Anterior cingulate cortex (tissue), 58 donors: ENCODE results near the gene MICAL3.

Source experiments
- DNase-seq, 58 donors: peaks; one replicate each; lab custom pipeline; 2025; lab: John Stamatoyannopoulos, UW

MICAL3 gene

GRCh38 chr22:17960011-17960410 lies 64.3 kb downstream of the MICAL3 start:
- no peak for DNase-seq

- DNase-seq = no peak
These were observed 66.2 kb downstream of the MICAL3 start for GRCh38 chr22:17958166-17958565.

GRCh38 chr22:17957693-17958092 lies 66.7 kb downstream of the MICAL3 start:
- DNase-seq = no peak

- DNase-seq = no peak
These were observed 67.2 kb downstream of the MICAL3 start for GRCh38 chr22:17957204-17957603.

- no peak for DNase-seq
These were observed 67.7 kb downstream of the MICAL3 start for GRCh38 chr22:17956630-17957029.

GRCh38 chr22:17955590-17956379 lies 68.6 kb downstream of the MICAL3 start:
- peak in 10 of 58 donors; percentile 33 to 68 (median 43) for DNase-seq

- no peak for DNase-seq
These were observed 69.3 kb downstream of the MICAL3 start for GRCh38 chr22:17954860-17955587.

GRCh38 chr22:17954200-17954859 lies 70.0 kb downstream of the MICAL3 start:
- DNase-seq = no peak

- DNase-seq = no peak
These were observed 71.2 kb downstream of the MICAL3 start for GRCh38 chr22:17953147-17953546.

- DNase-seq = no peak
These were observed 72.0 kb downstream of the MICAL3 start for GRCh38 chr22:17952273-17952801.

- DNase-seq = no peak
These were observed 73.0 kb downstream of the MICAL3 start for GRCh38 chr22:17951315-17951714.

- peak in 6 of 58 donors; percentile 19 to 45 (median 36) for DNase-seq
These were observed 73.6 kb downstream of the MICAL3 start for GRCh38 chr22:17950651-17951214.

- no peak for DNase-seq
These were observed 74.5 kb downstream of the MICAL3 start for GRCh38 chr22:17949642-17950473.

- DNase-seq = no peak
These were observed 76.3 kb downstream of the MICAL3 start for GRCh38 chr22:17948101-17948500.

GRCh38 chr22:17946662-17947367 lies 77.5 kb downstream of the MICAL3 start:
- no peak for DNase-seq

GRCh38 chr22:17945888-17946648 lies 78.3 kb downstream of the MICAL3 start:
- DNase-seq = peak in 3 of 58 donors; percentile 21 to 48 (median 29)

- no peak for DNase-seq
These were observed 79.0 kb downstream of the MICAL3 start for GRCh38 chr22:17945156-17945887.

GRCh38 chr22:17944256-17944655 lies 80.1 kb downstream of the MICAL3 start:
- no peak for DNase-seq
